Lower lobe of right lung (tissue), 2 donors: Measurements from ENCODE around the gene ABCG8. TPM values are rescaled to one million over a fixed set of nuclear protein-coding genes. Genes with fewer than 3 reads are reported as not detected.

Experiments used
- ATAC-seq, 2 donors: fragments of 200-7000 bp; cut with Tn5 transposase; one replicate each; pipeline ENCODE4 v1.9.1; 2020 to 2022; ENCODE audit warnings: mild to moderate bottlenecking in 2 of 2, moderate library complexity in 2 of 2
- DNase-seq: peaks from one replicate; pipeline ENCODE4 v3.0.0-alpha.2; 2020
- H3K27ac ChIP-seq: fragments of 200-600 bp; one replicate; pipeline ENCODE4 v1.8.0; 2022
- H3K27me3 ChIP-seq: fragments of 200-600 bp; one replicate; pipeline ENCODE4 v1.8.0; 2022; ENCODE audit warnings: low read depth
- H3K36me3 ChIP-seq: fragments of 200-600 bp; one replicate; pipeline ENCODE4 v1.8.0; 2022; ENCODE audit warnings: mild to moderate bottlenecking
- H3K4me1 ChIP-seq: fragments of 200-600 bp; one replicate; pipeline ENCODE4 v1.8.0; 2022
- H3K4me3 ChIP-seq: fragments of 200-600 bp; one replicate; pipeline ENCODE4 v1.8.0; 2022; ENCODE audit warnings: mild to moderate bottlenecking
- H3K9me3 ChIP-seq: fragments of 200-600 bp; one replicate; pipeline ENCODE4 v1.8.0; 2022
- CTCF ChIP-seq: fragments of 200-600 bp; IDR thresholded peaks from one replicate; pipeline ENCODE4 v1.8.0; 2022; ENCODE audit warnings: antibody characterized with exemption, mild to moderate bottlenecking
- intact Hi-C: fragments of 100-400 bp; cut with DNase I; formaldehyde crosslinking; loops from one replicate; pipeline ENCODE4 v1.11.0; 2022
- total RNA-seq: library from RNA; stranded (reverse); fragmentation: NEBNext Ultra II Directional; extraction: Animal tissue kit (Norgen Biotek cat#: 25700); gene quantifications from one replicate; pipeline ENCODE4 v1.2.1, GENCODE V29; 2021
- donor health status: DM: no; HTN: yes; CAD: no; lungs with severe emphysema.

Gene ABCG8
- total RNA-seq, 1 donor from 2014 or later: not detected

DNA sequence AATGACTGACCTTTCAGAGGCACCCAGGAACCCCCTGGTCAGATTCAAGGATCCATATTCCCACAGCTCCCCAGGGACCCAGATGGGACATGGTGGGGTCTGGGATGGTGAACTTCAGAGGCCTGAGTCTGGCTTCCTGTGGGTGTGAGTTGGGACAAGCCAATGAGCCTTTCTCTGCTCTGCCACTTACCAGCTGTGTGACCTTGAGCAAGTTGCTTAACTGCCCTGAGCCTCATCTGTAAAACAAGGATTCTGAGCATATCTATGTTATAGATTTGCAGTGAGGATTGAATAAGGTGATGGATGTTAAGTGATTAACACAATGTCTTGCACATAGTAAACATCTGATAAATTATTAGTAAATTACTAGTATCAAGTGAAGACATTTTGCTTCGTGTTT lies 6.4 kb downstream of the ABCG8 start:
- ATAC-seq: no peak
- no peak overlapping the region for H3K27ac ChIP-seq

GRCh38 chr2:43846140-43846793 lies 7.5 kb downstream of the ABCG8 start:
- no peak for DNase-seq
- no peak overlapping the region for H3K4me3 ChIP-seq
- no peak for ATAC-seq
- H3K9me3 ChIP-seq: no peaks in the 10 kb centered on the region
- no peaks in the 10 kb centered on the region for H3K4me1 ChIP-seq
- no peaks in the 10 kb centered on the region for H3K36me3 ChIP-seq
- H3K27ac ChIP-seq: no peak overlapping the region
- no peak for TF ChIP-seq CTCF
- intact Hi-C loops: no loop called here
- no peaks in the 10 kb centered on the region for H3K27me3 ChIP-seq

More for the DNA sequence above, 6.4 kb downstream of the ABCG8 start:
- Histone ChIP-seq H3K36me3 (no peaks in the 10 kb centered on the region), H3K9me3 (no peaks in the 10 kb centered on the region), H3K4me1 (no peaks in the 10 kb centered on the region), H3K4me3 (no peak overlapping the region), H3K27me3 (no peaks in the 10 kb centered on the region)
- no peak for TF ChIP-seq CTCF
- DNase-seq: no peak
- intact Hi-C loops: no loop called here

- no peak for ATAC-seq
- Histone ChIP-seq H3K4me1 (no peaks in the 10 kb centered on the region), H3K27ac (no peak overlapping the region), H3K36me3 (no peaks in the 10 kb centered on the region), H3K27me3 (peaks cover 8% of the 10 kb centered on the region), H3K9me3 (no peaks in the 10 kb centered on the region), H3K4me3 (no peak overlapping the region)
- no peak for DNase-seq
- no peak for TF ChIP-seq CTCF
- intact Hi-C loops: no loop called here
Measured at GRCh38 chr2:43848214-43848613, 9.4 kb downstream of the ABCG8 start.

DNA sequence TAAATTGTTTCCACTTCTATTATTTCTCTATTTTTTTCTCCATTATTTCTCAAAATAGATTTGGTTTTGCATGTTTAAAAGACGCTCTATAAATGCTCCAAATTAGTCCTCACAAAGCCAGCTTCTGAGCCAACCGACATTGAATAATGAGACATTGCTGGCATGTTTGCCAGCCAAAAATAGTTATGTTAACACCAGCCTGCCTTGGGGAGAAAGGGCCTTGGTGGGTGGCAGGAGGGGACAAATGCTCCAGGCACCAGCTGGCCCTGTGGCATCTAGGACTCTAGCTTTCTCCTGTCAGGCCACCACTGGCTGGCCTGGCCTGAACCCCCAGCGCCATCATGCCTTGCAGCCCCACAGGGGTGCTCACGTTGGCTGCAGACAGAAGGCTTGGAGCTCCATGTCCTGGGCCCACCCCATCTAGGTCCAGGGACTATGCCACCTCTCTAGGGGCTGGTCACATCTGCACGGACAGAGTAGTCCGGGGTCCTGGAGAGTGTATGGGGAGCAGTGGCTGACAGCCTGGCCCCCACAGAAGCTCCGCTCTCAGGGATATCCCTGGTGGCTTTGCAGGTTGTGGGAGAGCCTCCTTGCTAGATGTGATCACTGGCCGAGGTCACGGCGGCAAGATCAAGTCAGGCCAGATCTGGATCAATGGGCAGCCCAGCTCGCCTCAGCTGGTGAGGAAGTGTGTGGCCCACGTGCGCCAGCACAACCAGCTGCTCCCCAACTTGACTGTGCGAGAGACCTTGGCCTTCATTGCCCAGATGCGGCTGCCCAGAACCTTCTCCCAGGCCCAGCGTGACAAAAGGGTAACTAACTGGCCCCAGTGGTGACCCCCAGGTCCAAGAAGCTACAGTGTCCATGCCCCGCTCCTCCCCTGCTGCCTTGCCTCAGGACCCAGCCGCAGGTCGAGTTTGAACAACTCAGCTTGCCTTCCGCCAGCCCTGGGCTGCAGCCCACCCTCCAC lies 12.5 kb downstream of the ABCG8 start:
- peak in 1 of 2 donors; percentile 17 for ATAC-seq
- H3K4me1 ChIP-seq: no peaks in the 10 kb centered on the region
- DNase-seq: no peak
- peaks cover 28% of the 10 kb centered on the region for H3K27me3 ChIP-seq
- no peak overlapping the region for H3K4me3 ChIP-seq
- no peak for TF ChIP-seq CTCF
- H3K9me3 ChIP-seq: no peaks in the 10 kb centered on the region
- intact Hi-C loops: no loop called here
- no peak overlapping the region for H3K27ac ChIP-seq
- H3K36me3 ChIP-seq: no peaks in the 10 kb centered on the region

GRCh38 chr2:43852196-43852730 lies 13.5 kb downstream of the ABCG8 start:
- H3K27ac ChIP-seq: no peak overlapping the region
- no peaks in the 10 kb centered on the region for H3K36me3 ChIP-seq
- ATAC-seq (peak in 1 of 2 donors; percentile 9), DNase-seq (no peak)
- H3K4me1 ChIP-seq: no peaks in the 10 kb centered on the region
- H3K9me3 ChIP-seq: no peaks in the 10 kb centered on the region
- intact Hi-C loops: no loop called here
- no peak for TF ChIP-seq CTCF
- peaks cover 28% of the 10 kb centered on the region for H3K27me3 ChIP-seq
- no peak overlapping the region for H3K4me3 ChIP-seq
